ENCODE results near the gene CREBBP.

- TF ChIP-seq EP300 (IDR thresholded peaks at IDR 0.05) = no peak
- TF ChIP-seq, protein P1, sequence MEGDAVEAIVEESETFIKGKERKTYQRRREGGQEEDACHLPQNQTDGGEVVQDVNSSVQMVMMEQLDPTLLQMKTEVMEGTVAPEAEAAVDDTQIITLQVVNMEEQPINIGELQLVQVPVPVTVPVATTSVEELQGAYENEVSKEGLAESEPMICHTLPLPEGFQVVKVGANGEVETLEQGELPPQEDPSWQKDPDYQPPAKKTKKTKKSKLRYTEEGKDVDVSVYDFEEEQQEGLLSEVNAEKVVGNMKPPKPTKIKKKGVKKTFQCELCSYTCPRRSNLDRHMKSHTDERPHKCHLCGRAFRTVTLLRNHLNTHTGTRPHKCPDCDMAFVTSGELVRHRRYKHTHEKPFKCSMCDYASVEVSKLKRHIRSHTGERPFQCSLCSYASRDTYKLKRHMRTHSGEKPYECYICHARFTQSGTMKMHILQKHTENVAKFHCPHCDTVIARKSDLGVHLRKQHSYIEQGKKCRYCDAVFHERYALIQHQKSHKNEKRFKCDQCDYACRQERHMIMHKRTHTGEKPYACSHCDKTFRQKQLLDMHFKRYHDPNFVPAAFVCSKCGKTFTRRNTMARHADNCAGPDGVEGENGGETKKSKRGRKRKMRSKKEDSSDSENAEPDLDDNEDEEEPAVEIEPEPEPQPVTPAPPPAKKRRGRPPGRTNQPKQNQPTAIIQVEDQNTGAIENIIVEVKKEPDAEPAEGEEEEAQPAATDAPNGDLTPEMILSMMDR (IDR thresholded peaks at IDR 0.05) = no peak
Observed at GRCh38 chr16:3907586-3907985, 27.1 kb upstream of the CREBBP start.
